GM21529 (cell line): ENCODE data around the gene STK11.

Experiments
- ATAC-seq: cut with Tn5 transposase; IDR thresholded peaks from one replicate; pipeline ENCODE4 v1.9.1; 2021; ENCODE audit not compliant: unreplicated experiment

STK11 gene

DNA sequence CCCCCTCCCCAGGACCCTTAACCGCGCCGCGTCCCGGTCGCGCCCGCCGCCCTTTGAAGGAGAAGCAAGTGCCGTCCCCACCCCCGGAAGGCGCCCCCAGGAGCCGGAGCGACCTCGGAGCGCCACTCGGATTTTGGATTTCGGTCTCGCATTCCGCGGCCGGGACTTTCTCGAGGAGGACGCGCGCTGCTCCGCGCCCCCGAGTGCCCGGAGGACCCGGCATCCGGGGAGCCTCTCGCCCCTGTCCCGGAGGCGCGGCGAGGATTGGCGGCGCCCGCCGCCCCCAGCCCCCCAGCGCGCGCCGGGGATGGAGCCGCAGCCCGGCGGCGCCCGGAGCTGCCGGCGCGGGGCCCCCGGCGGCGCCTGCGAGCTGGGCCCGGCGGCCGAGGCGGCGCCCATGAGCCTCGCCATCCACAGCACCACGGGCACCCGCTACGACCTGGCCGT is 44.4 kb downstream of the STK11 start:
- ATAC-seq: no peak

DNA sequence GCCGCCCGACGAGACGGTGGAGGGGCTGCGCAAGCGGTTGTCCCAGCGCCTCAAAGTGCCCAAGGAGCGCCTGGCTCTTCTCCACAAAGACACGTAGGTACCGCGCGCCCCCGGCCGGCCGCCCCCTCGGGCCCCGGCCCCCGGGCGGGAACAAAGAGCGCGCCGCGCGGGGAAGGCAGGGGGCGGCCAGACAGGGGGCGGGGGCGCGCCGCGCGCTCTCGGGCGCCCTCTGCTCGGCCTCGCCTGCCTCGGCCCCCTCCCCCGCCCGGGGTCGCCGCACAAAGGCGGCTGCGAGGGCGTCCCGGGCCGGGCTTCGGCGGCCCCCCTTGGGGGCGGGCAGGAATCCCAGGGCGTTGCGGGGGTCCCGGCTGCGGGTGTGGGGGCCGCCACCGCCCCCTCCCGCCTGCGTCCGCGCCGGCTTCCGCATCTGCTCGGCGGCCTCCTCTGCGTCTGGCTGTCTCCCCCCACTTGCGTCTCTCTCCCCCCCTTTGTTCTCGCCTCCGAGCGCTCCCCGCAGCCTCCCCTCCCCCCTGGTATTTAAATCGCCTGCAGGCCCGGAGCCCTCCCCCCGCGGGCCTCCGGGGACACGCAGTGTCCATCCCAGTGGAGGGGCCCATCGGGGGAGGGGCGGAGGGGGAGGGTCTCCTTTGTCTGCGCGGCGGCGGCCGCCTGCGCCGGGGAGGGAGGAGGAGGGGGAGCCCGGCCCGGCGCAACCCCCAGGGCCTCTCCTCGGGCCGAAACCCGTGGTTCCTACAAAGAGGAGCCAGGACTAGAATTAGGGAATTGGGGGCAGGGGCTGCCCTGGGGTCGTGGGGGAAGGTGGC is 45.1 kb downstream of the STK11 start:
- ATAC-seq: no peak

DNA sequence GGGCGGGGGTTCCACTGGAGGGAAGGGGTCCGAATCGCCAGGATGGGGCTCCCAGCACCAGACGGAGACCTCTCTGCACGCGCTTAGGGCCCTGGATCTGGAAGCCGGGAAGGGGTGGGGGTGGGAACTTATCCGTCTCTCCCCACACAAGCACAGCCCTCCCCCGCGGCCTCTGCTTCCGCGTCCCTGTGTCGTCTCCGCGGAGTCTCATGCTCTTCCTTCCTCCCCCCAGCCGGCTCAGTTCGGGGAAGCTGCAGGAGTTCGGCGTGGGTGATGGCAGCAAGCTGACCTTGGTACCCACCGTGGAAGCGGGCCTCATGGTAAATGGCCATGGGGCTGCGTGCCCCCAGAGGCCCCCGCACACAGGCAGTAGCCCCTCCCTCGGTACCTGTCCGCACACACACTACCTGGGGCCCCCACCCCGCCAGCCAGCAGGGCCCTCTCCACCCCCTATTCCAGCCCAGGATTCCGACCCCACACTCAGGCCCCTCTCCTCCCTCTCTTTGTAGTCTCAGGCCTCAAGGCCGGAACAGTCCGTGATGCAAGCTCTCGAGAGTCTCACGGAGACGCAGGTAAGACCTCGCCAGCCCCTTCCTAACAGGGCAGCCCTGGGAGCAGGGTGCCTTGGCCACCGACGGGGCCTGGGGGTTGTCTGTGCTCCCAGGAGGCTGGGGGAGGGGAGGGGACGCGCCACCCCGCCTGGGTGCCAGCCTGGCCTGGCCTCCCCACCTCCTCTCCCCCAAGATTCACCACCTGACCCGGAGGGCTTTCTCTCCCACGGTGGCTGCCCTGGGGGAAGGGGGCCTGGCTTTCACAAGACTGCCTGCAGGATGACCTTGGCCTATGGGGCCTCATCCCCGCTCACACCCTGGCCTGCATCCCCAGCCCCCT is 46.0 kb downstream of the STK11 start:
- no peak for ATAC-seq

DNA sequence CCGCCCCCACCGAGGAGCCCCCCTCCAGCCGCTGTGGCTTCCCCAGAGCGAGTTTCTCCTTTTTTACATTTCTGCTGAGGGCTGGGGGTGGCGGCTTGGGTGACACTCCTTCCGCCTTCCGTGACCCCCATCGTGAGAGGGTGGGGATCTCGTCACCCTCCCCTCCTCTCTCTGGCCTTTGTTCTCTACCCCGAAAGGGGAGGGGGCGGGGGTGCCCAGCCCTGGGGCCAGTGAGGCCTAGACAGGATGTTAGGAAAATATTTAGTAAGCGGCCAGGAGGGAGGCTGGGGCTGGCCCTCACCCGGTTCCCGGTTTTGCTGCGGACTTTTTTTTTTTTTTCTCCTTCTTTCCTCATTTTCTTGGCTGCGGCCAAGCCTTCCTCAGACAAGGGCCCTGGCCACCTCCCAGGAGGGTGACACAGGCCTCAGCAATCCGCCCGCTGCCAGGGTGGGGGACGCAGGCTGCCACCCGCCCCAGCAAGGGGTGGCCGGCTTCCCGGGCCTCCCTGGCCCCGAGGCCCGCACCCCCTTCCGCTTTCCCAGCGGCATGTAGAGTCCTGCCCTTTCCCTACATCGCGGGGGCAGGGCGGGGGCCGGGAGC is 46.7 kb downstream of the STK11 start:
- ATAC-seq: no peak

DNA sequence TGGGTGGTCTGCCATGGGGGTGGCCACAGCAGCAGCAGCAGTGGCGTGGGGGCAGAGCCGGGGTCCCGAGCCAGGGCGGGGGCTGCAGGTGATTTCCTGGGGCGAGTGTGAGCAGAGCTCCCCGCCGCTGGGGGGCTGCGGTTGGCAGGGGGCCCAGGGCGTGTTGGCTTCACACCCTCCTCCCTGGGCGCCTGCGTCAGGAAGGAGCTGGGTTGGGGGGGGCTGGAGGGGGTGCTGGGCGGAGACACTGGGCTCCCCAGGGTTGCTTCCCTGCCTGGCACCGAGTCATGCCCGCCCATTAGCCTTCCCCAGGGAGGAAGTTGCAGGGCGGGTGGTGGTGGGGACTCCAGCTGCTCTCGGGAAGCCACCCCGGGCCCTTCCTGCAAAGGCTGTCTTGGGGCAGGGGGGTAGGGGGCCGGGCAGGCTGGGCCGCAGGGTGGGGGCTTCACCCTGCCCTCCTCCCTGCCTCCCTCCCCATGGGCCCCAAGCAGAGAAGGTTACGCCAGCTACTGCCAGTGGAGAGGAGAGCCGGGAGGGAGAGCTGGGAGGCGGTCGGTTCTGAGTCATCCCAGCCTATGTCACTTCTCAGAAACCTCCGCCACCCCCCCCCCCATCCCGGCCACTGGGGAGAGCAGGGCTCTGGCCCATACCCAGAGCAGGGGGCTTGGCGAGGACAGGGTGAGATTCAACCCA is 47.4 kb downstream of the STK11 start:
- no peak for ATAC-seq

DNA sequence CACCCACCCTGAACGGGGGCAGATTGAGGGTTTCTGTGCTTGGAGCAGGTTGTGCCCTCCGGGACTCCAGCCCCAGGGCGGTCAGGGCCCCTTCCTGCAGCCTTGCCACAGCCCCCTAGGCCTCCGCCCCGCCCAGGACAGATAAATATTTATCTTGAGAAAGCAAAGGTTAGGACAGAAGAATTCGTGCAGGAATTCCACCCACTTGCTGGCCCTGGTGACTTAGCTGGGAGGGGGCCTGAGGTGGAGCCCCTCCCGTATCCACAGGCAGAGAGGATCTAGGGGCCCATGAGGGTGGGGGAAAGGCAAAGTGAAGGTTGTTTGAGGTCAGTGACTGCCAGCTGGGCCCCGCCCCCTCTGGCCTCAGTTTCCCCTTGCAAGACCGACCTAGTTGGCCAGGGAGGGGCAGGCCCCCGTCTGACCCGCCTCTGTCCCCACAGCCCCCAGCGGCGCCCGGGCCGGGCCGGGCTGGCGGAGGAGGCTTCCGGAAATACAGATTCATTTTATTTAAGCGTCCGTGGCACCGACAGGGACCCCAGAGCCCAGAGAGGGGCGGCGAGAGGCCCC is 48.0 kb downstream of the STK11 start:
- no peak for ATAC-seq

DNA sequence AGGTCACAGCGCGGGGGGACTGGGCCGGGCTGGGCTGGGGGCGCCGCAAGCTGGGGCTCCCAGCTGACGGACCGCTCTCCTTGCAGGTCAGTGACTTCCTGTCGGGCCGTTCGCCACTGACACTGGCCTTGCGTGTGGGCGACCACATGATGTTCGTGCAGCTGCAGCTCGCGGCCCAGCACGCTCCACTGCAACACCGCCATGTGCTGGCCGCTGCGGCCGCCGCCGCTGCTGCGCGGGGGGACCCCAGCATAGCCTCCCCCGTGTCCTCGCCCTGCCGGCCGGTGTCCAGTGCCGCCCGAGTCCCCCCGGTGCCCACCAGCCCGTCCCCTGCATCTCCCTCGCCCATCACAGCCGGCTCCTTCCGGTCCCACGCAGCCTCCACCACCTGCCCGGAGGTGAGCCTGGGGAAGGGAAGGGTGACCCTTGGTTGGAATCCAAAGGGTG is 48.5 kb downstream of the STK11 start:
- no peak for ATAC-seq

DNA sequence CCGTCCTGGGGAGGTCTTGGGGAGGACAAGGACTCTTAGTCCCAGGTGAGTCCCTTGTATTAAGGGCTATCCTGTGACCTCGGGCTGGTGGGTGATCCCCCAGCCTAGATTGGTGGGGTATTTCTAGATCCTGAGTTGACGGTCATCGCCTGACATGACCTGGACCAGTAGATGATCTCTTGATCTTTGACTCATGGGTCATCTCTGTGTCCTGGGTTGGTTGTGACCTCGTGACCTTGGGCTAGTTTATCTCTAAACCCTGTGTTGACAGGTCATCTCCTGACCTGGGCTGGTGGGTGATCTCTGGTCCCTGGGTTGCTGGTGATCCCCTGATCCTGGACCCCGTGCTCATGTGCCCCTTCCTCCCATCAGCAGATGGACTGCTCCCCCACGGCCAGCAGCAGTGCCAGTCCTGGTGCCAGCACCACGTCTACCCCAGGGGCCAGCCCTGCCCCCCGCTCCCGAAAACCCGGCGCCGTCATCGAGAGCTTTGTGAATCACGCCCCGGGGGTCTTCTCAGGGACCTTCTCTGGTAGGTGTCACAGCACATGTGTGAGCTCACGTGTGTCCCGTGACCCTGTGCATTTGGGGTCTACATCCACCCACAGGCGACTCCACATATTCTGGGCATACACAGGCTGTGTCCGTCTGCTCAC is 49.1 kb downstream of the STK11 start:
- no peak for ATAC-seq

DNA sequence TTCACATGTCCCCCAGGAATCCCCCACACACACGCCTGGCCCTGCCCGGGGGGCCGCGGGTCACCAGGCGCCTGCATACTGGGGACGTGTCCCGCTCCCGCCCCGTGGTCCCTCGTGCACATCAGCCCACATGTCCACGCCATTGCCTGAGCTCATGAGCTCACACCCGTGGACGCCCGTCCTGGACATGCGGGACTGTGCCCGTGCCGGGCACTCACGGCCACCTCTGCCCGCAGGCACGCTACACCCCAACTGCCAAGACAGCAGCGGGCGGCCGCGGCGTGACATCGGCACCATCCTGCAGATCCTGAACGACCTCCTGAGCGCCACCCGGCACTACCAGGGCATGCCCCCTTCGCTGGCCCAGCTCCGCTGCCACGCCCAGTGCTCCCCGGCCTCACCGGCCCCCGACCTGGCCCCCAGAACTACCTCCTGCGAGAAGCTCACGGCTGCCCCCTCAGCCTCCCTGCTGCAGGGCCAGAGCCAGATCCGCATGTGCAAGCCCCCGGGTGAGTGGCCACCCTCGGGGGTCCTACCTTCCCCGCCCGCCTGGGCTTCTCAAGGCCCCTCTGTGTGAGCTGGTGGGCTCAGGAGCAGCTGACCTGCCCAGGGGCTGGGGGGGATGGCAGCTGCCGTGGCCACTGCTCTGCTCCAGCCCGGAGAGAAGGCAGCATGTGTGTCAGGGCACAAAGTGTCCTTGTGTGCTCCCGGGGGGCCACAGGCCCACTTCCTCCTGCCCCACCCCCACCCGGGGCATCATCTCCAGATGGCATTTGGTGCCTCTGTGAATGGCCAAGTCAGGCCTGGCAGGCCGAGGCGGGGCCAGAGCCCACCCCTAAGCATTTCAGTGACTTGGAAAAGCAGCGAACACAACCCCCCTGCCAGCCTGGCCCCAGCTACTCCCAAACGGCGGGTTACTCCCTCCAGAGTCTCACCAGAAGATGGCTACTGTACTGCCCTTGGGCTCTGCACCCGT is 49.9 kb downstream of the STK11 start:
- ATAC-seq: no peak

DNA sequence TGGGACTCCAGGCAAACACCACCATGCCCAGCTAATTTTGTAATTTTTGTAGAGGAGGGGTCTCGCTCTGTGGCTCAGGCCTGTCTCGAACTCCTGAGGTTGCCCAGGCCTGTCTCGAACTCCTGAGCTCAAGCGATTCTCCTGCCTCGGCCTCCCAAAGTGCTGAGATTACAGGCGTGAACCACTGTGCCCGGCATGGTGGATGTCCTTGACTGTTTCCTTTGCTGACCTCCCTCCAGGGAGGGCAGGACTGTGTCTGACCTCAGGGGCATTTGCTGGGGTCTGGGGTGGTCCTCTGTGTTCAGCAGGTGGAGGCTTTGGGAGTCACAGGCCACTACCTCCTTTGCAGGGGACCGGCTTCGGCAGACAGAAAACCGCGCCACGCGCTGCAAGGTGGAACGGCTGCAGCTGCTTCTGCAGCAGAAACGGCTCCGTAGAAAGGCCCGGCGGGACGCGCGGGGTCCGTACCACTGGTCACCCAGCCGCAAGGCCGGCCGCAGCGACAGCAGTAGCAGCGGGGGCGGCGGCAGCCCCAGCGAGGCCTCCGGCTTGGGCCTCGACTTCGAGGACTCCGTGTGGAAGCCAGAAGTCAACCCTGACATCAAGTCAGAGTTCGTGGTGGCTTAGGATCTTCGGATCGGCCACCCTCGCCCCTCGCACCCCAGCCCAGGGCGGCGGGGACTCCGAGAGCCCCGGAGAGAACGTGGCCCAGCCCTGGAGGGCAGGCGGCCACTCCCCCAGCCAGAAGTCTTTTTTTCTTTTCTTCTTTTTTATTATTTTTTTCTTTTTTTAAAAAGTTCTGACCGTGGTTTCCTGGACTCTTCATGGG is 51.3 kb downstream of the STK11 start:
- ATAC-seq: no peak

DNA sequence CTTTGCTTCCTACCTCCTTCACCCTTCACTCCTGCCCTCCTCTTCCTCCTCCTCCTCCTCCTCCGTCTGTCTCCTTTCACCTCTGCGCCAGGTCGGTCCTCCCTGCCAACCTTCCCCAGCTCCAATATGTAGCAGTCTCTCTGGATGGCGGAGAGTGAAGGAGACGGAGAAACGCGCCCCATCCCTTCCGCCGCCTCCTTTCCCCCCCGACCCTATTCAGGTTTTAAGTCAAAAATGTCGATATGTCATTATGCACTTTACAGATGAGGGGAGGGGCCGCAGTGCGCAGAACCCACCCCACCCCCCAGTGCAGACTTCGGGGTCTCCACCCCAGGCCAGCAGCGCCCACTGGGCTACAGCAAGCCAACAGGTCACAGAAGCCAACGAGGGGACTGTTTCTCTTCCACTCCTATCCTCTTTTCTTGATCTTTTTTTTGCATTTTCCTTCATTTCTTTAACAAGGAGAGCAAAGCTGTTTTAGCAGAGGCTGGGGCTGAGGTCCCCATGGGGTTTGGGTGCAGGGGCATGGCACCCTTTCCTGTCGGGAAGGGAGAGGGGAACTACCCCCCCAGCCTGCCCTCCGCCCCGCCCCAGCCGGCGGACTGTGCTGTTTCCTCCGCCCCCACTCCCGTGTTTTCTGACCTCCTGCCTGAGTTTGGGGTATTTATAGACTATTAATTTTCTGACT is 52.0 kb downstream of the STK11 start:
- ATAC-seq: no peak

DNA sequence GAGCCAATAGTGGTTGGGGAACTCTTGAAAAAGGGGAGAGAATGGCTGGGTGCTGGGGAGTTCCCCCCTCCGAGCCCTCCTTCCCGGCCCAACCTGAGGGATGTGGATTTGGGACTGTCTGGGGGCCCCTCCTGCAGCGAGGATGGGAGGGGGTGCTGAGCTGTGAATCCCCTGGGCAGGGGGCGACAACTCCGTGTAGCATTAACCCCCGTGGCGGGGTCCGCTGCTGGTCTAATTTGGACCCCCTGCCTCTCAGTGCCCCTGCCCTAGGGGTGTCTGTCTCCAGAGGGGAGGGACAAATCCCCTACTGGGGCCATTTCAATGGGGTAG is 52.5 kb downstream of the STK11 start:
- no peak for ATAC-seq

DNA sequence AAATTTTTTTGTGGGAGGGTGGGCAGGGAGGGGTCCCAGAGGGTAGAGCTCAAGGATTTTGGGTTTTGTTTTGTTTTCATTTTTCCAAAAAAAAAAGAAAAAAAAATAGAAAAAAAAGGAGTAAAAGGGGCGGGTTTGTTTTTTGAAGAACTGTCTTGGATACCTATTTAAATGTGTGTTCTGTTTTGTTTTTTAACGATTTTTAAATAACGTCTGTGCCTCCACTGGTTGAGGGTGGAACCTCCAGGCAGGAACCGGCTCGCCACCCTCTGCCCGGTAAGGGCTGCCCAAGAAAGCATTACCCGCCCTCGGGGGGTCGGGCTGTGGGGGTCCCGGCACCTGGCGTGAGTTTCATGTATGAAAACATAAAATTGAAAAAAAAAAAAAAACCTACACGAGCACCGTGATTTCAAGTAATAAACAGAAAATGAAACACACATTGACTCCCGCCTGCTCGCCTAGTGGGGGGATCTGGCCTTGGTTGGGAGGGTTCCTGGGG is 53.2 kb downstream of the STK11 start:
- no peak for ATAC-seq

DNA sequence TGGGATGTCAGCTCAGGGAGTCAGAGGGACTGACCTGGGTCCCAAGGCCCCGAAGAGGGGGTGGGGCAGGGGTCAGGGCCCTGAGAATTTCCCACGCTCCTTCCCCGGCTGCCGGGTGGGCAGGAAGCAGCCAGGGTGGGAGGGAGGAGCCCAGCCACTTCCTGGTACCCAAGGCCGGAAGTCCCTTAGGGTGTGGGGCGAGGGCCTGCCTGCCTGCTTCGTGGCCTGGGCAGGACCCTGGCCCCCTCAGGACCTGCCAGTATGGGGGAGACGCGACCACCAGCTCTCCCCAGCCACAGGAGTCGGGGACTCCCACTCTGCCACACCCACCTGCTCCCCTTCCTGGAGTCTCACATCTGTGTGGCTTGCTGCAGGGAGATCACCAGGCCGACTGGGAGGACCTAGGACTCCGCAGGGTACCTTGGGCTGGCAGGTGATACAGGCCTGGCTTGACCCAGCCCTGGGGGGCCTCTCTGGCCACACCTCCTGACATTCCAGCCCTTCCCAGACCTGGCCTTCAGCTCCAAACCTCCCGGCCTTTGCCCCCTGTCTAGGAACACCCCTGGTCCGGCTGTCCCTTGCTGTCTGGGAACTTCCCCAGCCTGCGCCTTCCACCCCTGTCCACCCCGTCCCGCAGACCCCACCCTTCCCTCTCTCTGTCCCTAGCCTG is 53.8 kb downstream of the STK11 start:
- no peak for ATAC-seq

DNA sequence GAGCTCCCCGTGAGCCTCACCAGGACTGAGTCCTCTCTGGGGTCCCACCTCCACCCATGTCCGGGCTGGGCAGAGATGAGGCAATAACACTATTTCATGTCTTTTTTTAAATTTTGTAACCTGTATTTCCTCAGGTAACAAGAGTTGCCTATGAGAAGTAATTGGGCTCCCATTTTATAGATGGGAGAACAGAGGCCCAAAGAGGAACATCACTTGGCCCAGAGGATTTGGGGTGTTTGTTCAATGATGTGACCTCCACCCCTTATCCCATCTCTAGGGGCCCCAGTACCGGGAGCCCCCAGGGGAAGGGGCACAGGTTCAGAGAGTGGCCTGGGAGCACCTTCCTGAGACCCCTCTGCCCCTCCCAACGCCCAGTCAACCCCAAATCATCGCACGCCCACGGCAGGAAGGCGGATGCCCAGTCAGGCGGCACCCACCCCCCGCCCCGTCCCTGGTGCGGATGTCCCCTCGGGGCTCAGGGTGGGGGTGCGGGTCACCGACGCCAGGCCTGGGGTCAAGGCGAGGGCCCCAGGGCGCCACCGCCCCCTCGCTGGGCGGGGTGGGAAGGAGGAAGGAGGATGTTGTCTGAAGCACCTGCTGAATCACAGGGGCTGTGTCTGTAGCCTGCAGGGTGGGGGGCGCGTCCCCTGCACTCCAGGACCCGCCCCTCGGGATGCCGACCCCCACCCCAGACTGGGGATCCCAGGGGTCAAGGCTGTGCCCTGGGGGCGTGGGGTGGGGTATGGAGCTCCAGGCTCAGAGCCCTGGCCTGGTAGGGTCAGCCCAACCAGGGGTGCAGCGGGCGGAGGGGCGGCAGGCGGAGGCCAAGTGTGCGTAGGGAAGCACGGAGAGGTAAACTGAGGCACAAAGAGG is 54.5 kb downstream of the STK11 start:
- ATAC-seq: peak; percentile 10
